GM13977 (cell line): ENCODE measurements around the gene SPON1.
A peak's percentile ranks its signal among the peaks of the same experiment; 100 is the strongest.
"Not testable (repeated sequence)": the region's sequence is repeated elsewhere in the genome, so short reads cannot be mapped to it uniquely, and the experiment has no call there.

Source experiments
- DNase-seq: peaks from one replicate; pipeline ENCODE4 v3.0.0; 2012; ENCODE audit warnings: low spot score
- in situ Hi-C: fragments of 300-500 bp; cut with MboI; formaldehyde crosslinking; loops from one replicate; pipeline ENCODE4 v1.12.0; 2022; ENCODE audit warnings: low sequenced_read_pairs, low pct_unique_long_range_greater_than_20kb, mixed read lengths, inconsistent platforms; ENCODE audit not compliant: unreplicated experiment
- TF ChIP-seq, protein P1 (sequence below): IDR thresholded peaks from 2 replicates; pipeline ENCODE4 v1.5.1; 2012; ENCODE audit warnings: mild to moderate bottlenecking, control low read depth; ENCODE audit not compliant: insufficient read depth; ENCODE audit errors: extremely low read depth, missing control alignments

SPON1 gene

DNA sequence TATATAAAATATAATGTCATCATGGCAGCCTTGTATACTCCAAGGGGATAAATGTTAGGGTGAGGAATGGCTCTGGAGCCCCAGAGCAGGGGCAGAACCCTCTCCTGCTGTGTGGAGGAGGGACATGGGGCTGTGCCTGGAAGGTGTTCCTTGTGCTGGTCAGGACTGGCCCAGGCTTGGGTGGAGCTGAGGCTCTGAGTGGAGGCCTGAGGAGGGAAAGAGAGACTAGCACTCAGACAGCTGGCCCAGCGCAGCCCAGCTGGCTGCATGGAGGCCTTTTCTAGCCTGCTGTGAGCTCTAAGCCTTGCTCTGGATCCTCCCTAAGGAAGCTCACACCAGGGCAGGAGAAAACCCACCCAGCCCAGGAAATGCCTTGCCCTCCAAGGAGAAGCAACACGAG is 282.9 kb downstream of the SPON1 start:
- in situ Hi-C loops: loop anchor here (5.0 kb wide), 1 partner anchor 288 kb away; no protein-coding TSS in a partner anchor
- TF ChIP-seq, protein P1, sequence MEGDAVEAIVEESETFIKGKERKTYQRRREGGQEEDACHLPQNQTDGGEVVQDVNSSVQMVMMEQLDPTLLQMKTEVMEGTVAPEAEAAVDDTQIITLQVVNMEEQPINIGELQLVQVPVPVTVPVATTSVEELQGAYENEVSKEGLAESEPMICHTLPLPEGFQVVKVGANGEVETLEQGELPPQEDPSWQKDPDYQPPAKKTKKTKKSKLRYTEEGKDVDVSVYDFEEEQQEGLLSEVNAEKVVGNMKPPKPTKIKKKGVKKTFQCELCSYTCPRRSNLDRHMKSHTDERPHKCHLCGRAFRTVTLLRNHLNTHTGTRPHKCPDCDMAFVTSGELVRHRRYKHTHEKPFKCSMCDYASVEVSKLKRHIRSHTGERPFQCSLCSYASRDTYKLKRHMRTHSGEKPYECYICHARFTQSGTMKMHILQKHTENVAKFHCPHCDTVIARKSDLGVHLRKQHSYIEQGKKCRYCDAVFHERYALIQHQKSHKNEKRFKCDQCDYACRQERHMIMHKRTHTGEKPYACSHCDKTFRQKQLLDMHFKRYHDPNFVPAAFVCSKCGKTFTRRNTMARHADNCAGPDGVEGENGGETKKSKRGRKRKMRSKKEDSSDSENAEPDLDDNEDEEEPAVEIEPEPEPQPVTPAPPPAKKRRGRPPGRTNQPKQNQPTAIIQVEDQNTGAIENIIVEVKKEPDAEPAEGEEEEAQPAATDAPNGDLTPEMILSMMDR: no peak
- DNase-seq: no peak

DNA sequence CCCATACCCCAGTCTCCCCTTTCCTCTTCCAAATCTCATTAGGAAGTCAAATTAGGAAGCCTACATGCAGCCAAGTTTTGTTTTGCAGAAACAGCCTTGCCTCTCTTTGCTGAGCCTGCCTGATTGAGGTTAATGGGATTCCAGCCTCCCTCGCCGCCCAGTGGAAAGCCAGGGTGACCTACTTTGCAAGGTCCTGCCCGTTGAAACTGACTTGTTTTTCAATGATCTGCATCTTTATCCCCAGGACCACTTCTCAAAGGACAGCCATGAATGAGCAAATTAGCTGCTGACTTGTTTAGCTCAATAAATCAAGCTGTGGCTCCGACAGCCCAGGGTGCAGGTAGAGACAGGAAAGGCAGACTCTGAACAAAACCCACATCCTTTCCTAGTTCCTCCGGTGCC is 286.1 kb downstream of the SPON1 start:
- TF ChIP-seq, protein P1: no peak
- in situ Hi-C loops: loop anchor here (5.0 kb wide), 1 partner anchor 291 kb away; no protein-coding TSS in a partner anchor
- no peak for DNase-seq

DNA sequence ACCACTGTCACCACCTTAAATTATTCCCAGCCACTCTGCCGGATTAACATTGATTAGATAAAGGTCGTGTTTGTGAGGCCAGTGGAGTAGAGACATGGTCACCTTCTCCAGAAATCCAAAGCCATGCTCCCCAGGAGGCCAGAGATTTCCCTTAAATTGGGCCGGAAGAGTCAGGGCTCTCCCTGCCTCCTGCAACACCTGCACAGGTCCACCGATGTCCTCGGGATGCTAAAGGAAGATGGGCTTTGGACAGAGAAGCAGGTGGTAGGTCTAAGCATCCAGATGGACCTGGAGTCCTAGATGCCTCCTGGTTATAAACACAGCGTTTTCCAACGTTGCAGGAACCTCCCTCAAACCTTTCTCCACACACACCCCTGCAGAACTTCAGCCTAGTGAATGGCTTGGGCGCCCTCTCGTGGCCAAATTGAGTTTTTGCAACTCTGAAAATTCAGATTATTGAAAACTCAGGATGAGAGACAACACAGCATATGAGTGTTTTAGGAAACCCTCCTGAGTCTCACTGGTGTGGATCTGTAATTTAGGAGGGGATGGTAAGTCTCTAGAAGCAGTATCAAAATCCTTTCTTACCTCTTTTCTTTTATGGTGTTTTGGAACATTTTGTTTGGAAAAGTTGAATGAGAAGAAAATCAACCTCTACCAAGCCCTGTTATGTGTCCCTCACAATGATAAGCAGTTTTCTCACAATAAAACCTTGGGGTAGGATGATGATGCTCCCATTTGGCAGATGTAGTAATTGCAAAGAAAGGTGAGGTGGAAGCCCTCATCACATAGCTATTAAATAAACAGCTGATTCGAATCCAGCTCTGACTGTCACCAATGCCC is 286.8 kb downstream of the SPON1 start:
- DNase-seq: peak; percentile 54

DNA sequence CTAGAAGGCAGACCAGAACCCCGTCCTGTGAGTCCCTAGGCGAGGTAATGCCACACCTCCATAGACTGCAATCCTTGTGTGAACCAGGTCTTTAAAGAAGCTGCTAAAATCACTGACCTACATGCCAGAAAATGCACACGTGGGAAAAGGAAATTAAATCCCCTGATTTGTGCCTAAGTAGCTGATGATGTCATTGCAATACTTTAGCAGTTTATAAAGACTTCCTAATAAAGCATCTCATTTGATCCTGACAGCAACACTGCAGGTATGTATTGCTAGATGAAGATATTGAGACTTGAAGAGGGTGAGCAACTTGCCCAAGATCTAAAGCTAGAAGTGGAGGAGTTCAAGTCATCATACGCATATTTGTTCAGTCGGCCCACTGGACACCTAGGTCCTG is 289.2 kb downstream of the SPON1 start:
- in situ Hi-C loops: loop anchor here (25.0 kb wide), 1 partner anchor 489 kb away; no protein-coding TSS in a partner anchor
- TF ChIP-seq, protein P1: no peak
- DNase-seq: no peak

More for the DNA sequence above, 286.8 kb downstream of the SPON1 start:
- in situ Hi-C loops: loop anchor here (5.0 kb wide), 1 partner anchor 292 kb away; no protein-coding TSS in a partner anchor
- TF ChIP-seq, protein P1: peak; percentile 77

DNA sequence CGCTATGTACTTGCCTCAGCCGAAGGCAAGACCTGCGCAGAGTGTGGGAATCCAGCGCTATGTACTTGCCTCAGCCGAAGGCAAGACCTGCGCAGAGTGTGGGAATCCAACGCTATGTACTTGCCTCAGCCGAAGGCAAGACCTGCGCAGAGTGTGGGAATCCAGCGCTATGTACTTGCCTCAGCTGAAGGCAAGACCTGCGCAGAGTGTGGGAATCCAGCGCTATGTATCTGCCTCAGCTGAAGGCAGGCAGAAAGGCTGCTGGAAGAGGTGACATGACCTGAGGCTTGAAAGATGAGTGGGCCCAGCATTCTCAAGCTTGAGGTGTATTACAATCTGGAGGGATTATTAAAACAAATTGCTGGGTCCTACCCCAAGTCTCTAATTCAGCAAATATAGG is 290.0 kb downstream of the SPON1 start:
- not testable (repeated sequence) for DNase-seq
- in situ Hi-C loops: loop anchor here (25.0 kb wide), 1 partner anchor 490 kb away; no protein-coding TSS in a partner anchor

DNA sequence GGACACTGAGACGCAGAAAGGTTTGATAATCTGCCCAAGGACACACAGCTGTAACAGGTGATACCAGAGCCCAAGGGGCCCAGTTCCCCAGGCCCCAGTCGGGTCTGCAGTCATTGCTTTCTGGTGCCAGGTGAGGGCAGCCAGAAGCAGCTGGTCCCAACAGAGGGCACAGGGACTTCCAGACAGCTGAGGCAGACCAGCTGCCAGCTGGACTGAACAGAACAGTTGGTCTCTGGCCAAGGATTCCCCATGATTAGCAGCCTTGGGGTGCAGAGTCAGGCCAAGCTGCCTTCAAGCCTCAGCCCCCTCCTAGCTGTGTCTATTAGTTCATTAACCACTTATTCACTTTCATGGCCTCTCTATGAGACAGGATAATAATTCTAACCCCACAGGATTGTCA is 290.9 kb downstream of the SPON1 start:
- in situ Hi-C loops: loop anchor here (25.0 kb wide), 1 partner anchor 491 kb away; no protein-coding TSS in a partner anchor

More for the DNA sequence above, 290.9 kb downstream of the SPON1 start:
- TF ChIP-seq, protein P1: peak; percentile 26
- DNase-seq: no peak
